A673 (cell line): ENCODE results near the gene HCST. TPM values are rescaled to one million over a fixed set of nuclear protein-coding genes. Genes with fewer than 3 reads are reported as not detected.

Experiments
- BruUV-seq: library from RNA; stranded (reverse); fragments of 400-500 nt; replicated peaks from 2 replicates; lab custom pipeline; 2021; lab: Mats Ljungman, UMichigan
- CTCF ChIA-PET: fragments of 300-600 bp; sonication (Branson Sonifier 250); formaldehyde crosslinking; loops from one replicate; lab custom pipeline; 2022; ENCODE audit warnings: antibody characterized with exemption; lab: Charles Lee
- POLR2A ChIA-PET: fragments of 300-600 bp; sonication (Branson Sonifier 250); formaldehyde crosslinking; loops from one replicate; lab custom pipeline; 2022; ENCODE audit warnings: antibody characterized with exemption; ENCODE audit not compliant: low non-redundant PET; lab: Charles Lee
- DNase-seq: peaks from one replicate; pipeline ENCODE4 v3.0.0-alpha.2; 2015; ENCODE audit warnings: low spot score
- H3K27ac ChIP-seq: fragments of 200-600 bp; sonication (generic); 2 replicates; pipeline ENCODE4 v1.5.1; 2016; ENCODE audit warnings: mixed run types, low read depth, mild to moderate bottlenecking, mixed read lengths, antibody characterized with exemption, low read length; ENCODE audit not compliant: poor library complexity, severe bottlenecking
- H3K27me3 ChIP-seq: fragments of 200-600 bp; sonication (generic); replicated peaks from 2 replicates; pipeline ENCODE4 v1.6.1; 2017; ENCODE audit warnings: mixed run types, low read depth, mild to moderate bottlenecking, mixed read lengths, antibody characterized with exemption, low read length; ENCODE audit not compliant: insufficient read depth, poor library complexity
- H3K36me3 ChIP-seq: fragments of 200-600 bp; sonication (generic); 2 replicates; pipeline ENCODE4 v1.6.1; 2016; ENCODE audit warnings: mixed run types, mild to moderate bottlenecking, mixed read lengths, antibody characterized with exemption, low read length; ENCODE audit not compliant: insufficient read depth, poor library complexity, severe bottlenecking
- H3K4me1 ChIP-seq: fragments of 200-600 bp; sonication (generic); 2 replicates; pipeline ENCODE4 v1.6.1; 2017; ENCODE audit warnings: mixed run types, mild to moderate bottlenecking, mixed read lengths, antibody characterized with exemption, low read length; ENCODE audit not compliant: insufficient read depth, poor library complexity, severe bottlenecking
- H3K4me3 ChIP-seq: fragments of 200-600 bp; sonication (generic); 2 replicates; pipeline ENCODE4 v1.5.1; 2016; ENCODE audit warnings: low read depth, mixed run types, mild to moderate bottlenecking, mixed read lengths, low read length; ENCODE audit not compliant: poor library complexity, severe bottlenecking
- H3K9me3 ChIP-seq: fragments of 200-600 bp; sonication (generic); 2 replicates; pipeline ENCODE4 v1.6.1; 2016; ENCODE audit warnings: mixed run types, low read depth, mild to moderate bottlenecking, mixed read lengths, antibody characterized with exemption, low read length; ENCODE audit not compliant: poor library complexity, severe bottlenecking
- EZH2 ChIP-seq: fragments of 200-600 bp; sonication (generic); IDR thresholded peaks from 2 replicates; pipeline ENCODE4 v1.6.1; 2017; ENCODE audit warnings: borderline replicate concordance, low read depth, mild to moderate bottlenecking, mixed read lengths, antibody characterized with exemption, low read length; ENCODE audit not compliant: poor library complexity, severe bottlenecking
- intact Hi-C: fragments of 100-400 bp; cut with micrococcal nuclease; formaldehyde crosslinking; loops from one replicate; pipeline ENCODE4 v1.10.0; 2022; ENCODE audit not compliant: unreplicated experiment
- total RNA-seq: library from RNA; stranded (reverse); gene quantifications from 2 replicates; pipeline ENCODE4 v1.2.3, GENCODE V29; 2021
- TF ChIP-seq, protein P1 (sequence below): fragments of 300-800, 200-600 bp; sonication (generic); conservative IDR thresholded peaks from 2 replicates; pipeline ENCODE4 v1.5.1; 2017; ENCODE audit warnings: low read depth, mild to moderate bottlenecking, antibody characterized with exemption, low read length, moderate library complexity, mixed read lengths

HCST gene
- total RNA-seq, 1 experiment from 2014 or later = 4.2 TPM

DNA sequence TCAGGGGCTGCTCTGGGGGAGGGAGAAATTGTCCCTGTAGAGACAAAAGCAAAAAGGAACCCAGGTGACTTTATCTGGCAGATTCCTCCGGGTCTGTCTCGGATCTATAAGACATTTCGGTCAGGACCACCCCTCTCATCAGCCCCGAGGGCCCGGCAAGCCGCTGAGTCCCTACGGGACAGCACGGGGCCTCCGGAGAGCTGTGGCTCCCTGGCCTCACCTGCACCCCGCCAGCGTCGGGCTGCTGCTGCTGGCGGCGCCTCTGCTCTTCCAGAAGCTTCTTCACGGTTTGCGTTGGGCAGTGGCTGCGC, 3.9 kb upstream of the HCST start:
- Histone ChIP-seq H3K4me1 (peaks cover 35% of the 10 kb centered on the region), H3K36me3 (peaks cover 19% of the 10 kb centered on the region), H3K9me3 (no peaks in the 10 kb centered on the region), H3K4me3 (peak overlapping the region; percentile 73), H3K27ac (peak overlapping the region; percentile 80), H3K27me3 (no peaks in the 10 kb centered on the region)
- intact Hi-C loops = no loop called here
- DNase-seq = no peak
- no TSS peak for BruUV-seq
- POLR2A ChIA-PET = no interaction called here
- no peak for TF ChIP-seq EZH2
- TF ChIP-seq, protein P1, sequence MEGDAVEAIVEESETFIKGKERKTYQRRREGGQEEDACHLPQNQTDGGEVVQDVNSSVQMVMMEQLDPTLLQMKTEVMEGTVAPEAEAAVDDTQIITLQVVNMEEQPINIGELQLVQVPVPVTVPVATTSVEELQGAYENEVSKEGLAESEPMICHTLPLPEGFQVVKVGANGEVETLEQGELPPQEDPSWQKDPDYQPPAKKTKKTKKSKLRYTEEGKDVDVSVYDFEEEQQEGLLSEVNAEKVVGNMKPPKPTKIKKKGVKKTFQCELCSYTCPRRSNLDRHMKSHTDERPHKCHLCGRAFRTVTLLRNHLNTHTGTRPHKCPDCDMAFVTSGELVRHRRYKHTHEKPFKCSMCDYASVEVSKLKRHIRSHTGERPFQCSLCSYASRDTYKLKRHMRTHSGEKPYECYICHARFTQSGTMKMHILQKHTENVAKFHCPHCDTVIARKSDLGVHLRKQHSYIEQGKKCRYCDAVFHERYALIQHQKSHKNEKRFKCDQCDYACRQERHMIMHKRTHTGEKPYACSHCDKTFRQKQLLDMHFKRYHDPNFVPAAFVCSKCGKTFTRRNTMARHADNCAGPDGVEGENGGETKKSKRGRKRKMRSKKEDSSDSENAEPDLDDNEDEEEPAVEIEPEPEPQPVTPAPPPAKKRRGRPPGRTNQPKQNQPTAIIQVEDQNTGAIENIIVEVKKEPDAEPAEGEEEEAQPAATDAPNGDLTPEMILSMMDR = no peak
- CTCF ChIA-PET = no interaction called here

DNA sequence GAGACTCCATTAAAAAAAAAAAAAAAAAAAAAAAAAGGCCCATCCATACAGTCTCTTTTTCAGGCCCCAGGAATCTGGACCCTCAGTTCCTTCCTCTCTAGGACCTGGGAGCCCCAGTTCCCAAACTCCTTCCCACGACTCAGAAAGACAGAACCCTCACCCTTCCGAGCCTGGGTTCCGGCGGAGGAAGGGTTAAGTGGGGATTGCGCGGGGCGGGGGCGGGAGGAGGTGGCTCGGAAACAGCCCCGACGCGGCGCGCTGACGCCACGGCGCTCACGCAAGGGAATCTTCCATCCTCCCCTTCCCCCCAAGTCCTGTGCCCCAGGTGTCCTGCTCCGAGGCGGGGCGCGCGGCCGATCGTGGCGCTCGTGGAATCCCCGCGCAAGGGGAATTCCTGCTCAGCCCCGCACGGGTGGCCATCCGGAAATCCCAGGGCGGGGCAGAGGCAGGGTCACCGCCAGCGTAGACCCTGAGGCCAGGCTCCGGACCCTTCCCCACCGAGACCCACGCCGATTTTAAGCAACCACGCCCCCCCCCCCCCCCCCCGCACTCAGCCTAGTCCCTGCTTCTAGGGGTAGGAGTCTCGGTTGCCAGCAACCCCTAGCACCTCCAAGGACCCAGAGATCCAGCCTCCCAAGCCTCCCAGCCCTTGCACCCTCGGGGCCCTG, 2.6 kb upstream of the HCST start:
- no peaks in the 10 kb centered on the region for H3K27me3 ChIP-seq
- intact Hi-C loops = loop anchor here (1.0 kb wide), 1 partner anchor 32 kb away; no protein-coding TSS in a partner anchor
- H3K9me3 ChIP-seq = no peaks in the 10 kb centered on the region
- H3K27ac ChIP-seq = peak overlapping the region; percentile 80
- ChIA-PET CTCF (no interaction called here), POLR2A (no interaction called here)
- peaks cover 19% of the 10 kb centered on the region for H3K36me3 ChIP-seq
- TF ChIP-seq EZH2 = no peak
- TF ChIP-seq, protein P1 = no peak
- DNase-seq = peak; percentile 94
- peak overlapping the region; percentile 73 for H3K4me3 ChIP-seq
- H3K4me1 ChIP-seq = peaks cover 42% of the 10 kb centered on the region
- BruUV-seq = no TSS peak

DNA sequence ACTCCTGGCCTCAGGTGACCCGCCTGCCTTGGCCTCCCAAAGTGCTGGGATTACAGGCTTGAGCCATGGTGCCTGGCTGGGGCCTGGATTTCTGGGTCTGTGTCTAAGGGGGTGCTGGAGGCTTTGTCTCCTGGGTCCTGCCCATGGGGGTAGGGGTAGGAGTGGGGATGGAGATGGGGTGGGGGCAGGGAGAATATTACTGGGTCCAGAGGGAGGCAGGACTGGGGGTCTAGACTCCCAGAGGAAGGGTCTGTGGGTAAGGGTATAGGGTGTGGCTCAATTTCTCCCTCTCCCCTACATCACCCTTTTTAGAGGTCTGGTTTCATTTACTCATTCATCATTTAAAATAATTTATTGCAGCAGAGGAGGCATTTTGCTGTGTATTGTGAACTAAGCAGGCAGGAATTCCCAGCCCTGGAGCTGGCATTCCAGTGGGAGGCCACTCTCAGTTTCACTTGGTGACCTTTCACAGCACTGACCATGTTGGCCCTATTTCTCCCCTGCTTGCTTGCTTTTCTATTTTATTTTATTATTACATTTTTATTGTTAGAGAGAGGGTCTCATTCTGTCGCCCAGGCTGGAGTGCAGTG, 1.2 kb upstream of the HCST start:
- Histone ChIP-seq H3K4me3 (peak overlapping the region; percentile 73), H3K4me1 (peaks cover 42% of the 10 kb centered on the region), H3K27ac (peak overlapping the region; percentile 80), H3K9me3 (no peaks in the 10 kb centered on the region), H3K27me3 (no peaks in the 10 kb centered on the region), H3K36me3 (peaks cover 17% of the 10 kb centered on the region)
- no peak for DNase-seq
- no TSS peak for BruUV-seq
- TF ChIP-seq, protein P1 = no peak
- no peak for TF ChIP-seq EZH2
- intact Hi-C loops = no loop called here
- ChIA-PET POLR2A (interaction anchor here (0.6 kb wide), 1 partner anchor 251 kb away, joined by 7 read pairs; no protein-coding TSS in a partner anchor), CTCF (no interaction called here)
